Measurements from ENCODE around the gene PALM3.

GRCh38 chr19:14006085-14006765 is 55.7 kb downstream of the PALM3 start, which contains the start of gene RFX1:
- TF ChIP-seq CTCF (IDR thresholded peaks at IDR 0.05) (no peak), EZH2phosphoT487 (IDR thresholded peaks at IDR 0.05) (no peak), EZH2 (IDR thresholded peaks at IDR 0.05) (no peak)
